Endothelial cell of umbilical vein (primary cell): ENCODE measurements around the gene RTL10. TPM values are rescaled to one million over a fixed set of nuclear protein-coding genes. Genes with fewer than 3 reads are reported as not detected.

Experiments used
- BruUV-seq: library from RNA; stranded (reverse); fragments of 400-500 nt; replicated peaks from 2 replicates; lab custom pipeline; 2021; lab: Mats Ljungman, UMichigan
- CTCF ChIA-PET: fragments of 300-600, 350-600 bp; sonication (Branson Sonifier 250); formaldehyde crosslinking; loops from one replicate; lab custom pipeline; 2021; ENCODE audit warnings: antibody characterized with exemption, inconsistent platforms; lab: Charles Lee
- POLR2A ChIA-PET: fragments of 300-600, 350-600 bp; sonication (Branson Sonifier 250); formaldehyde crosslinking; loops from one replicate; lab custom pipeline; 2021; ENCODE audit warnings: antibody characterized with exemption, inconsistent platforms; lab: Charles Lee
- DNase-seq: peaks from one replicate; pipeline ENCODE4 v3.0.0-alpha.2; 2011; ENCODE audit warnings: low read depth, low spot score
- FAIRE-seq: peaks from 2 replicates; lab custom pipeline; 2011; peaks lifted over from hg19 to GRCh38; lab: Jason Lieb, UNC
- H2AFZ ChIP-seq: 2 replicates; pipeline ENCODE4 v1.6.0; 2012; ENCODE audit warnings: low read depth, low read length, control low read depth, inconsistent platforms
- H3K27ac ChIP-seq: 2 replicates; pipeline ENCODE4 v1.5.1; 2011; ENCODE audit warnings: low read depth, mild to moderate bottlenecking, control low read depth, low read length, moderate library complexity; ENCODE audit not compliant: insufficient read depth
- H3K27me3 ChIP-seq, 2 experiments: 2 replicates each; pipeline versions ENCODE4 v1.6.0 to v1.6.1; 2011; ENCODE audit warnings: low read length in 2 of 2, mixed read lengths in 1 of 2; ENCODE audit not compliant: control insufficient read depth in 2 of 2, insufficient read depth in 2 of 2
- H3K36me3 ChIP-seq, 2 experiments: 2 replicates in 1 of 2; 3 replicates in 1 of 2; pipeline ENCODE4 v1.5.1; 2011; ENCODE audit warnings: low read length in 2 of 2, mild to moderate bottlenecking in 1 of 2, moderate library complexity in 1 of 2; ENCODE audit not compliant: control insufficient read depth in 2 of 2, insufficient read depth in 2 of 2; ENCODE audit errors: extremely low read depth in 1 of 2
- H3K4me1 ChIP-seq: 3 replicates; pipeline ENCODE4 v1.5.1; 2011; ENCODE audit warnings: mild to moderate bottlenecking, low read length; ENCODE audit not compliant: control insufficient read depth, insufficient read depth; ENCODE audit errors: extremely low read depth
- H3K4me2 ChIP-seq: 2 replicates; pipeline ENCODE4 v1.6.1; 2011; ENCODE audit warnings: low read length, control low read depth, mixed read lengths; ENCODE audit not compliant: insufficient read depth
- H3K4me3 ChIP-seq, 3 experiments: fragments of 200-600 bp in 1 of 3; sonication (generic), shearing (Covaris generic) in 1 of 3; replicated peaks in 1 of 3; 2 replicates each; pipeline ENCODE4 v1.5.1; 2011 to 2016; ENCODE audit warnings: control low read depth in 3 of 3, low read length in 3 of 3, mild to moderate bottlenecking in 2 of 3, inconsistent platforms in 1 of 3, low read depth in 1 of 3, moderate library complexity in 1 of 3; ENCODE audit not compliant: insufficient read depth in 1 of 3
- H3K79me2 ChIP-seq: 2 replicates; pipeline ENCODE4 v1.6.0; 2012; ENCODE audit warnings: low read length, inconsistent platforms; ENCODE audit not compliant: control insufficient read depth, insufficient read depth
- H3K9ac ChIP-seq: replicated peaks from 2 replicates; pipeline ENCODE3; 2011; ENCODE audit warnings: low read length, control low read depth; ENCODE audit not compliant: insufficient read depth; ENCODE audit errors: extremely low read depth
- H3K9me1 ChIP-seq: replicated peaks from 3 replicates; pipeline ENCODE4 v1.6.0; 2011; ENCODE audit warnings: mild to moderate bottlenecking, low read length; ENCODE audit not compliant: control insufficient read depth, insufficient read depth; ENCODE audit errors: extremely low read depth
- H3K9me3 ChIP-seq: replicated peaks from 2 replicates; pipeline ENCODE4 v1.5.1; 2012; ENCODE audit warnings: low read length, inconsistent platforms; ENCODE audit not compliant: control insufficient read depth, insufficient read depth
- H4K20me1 ChIP-seq: replicated peaks from 2 replicates; pipeline ENCODE3; 2011; ENCODE audit warnings: mild to moderate bottlenecking, low read length; ENCODE audit not compliant: control insufficient read depth, insufficient read depth; ENCODE audit errors: extremely low read depth
- EZH2 ChIP-seq: IDR thresholded peaks from 2 replicates; pipeline ENCODE4 v1.6.1; 2012; ENCODE audit warnings: borderline replicate concordance, low read depth, mild to moderate bottlenecking, moderate library complexity, low read length, inconsistent platforms; ENCODE audit not compliant: severe bottlenecking
- FOS ChIP-seq: IDR thresholded peaks from 2 replicates; pipeline ENCODE4 v1.6.1; 2011; ENCODE audit warnings: mild to moderate bottlenecking, low read length, moderate library complexity, borderline replicate concordance; ENCODE audit not compliant: insufficient read depth
- GATA2 ChIP-seq: IDR thresholded peaks from 2 replicates; pipeline ENCODE4 v1.7.0; 2011; ENCODE audit warnings: low read depth, mild to moderate bottlenecking, moderate library complexity, mixed read lengths, low read length; ENCODE audit not compliant: insufficient read length, insufficient read depth
- JUN ChIP-seq: IDR thresholded peaks from 2 replicates; pipeline ENCODE4 v1.6.1; 2011; ENCODE audit warnings: borderline replicate concordance, low read depth; ENCODE audit not compliant: insufficient read length, insufficient read depth
- MYC ChIP-seq: IDR thresholded peaks from one replicate; pipeline ENCODE4 v1.6.1; 2011; ENCODE audit warnings: mild to moderate bottlenecking, low read depth, low read length
- POLR2A ChIP-seq: IDR thresholded peaks from 2 replicates; pipeline ENCODE4 v1.6.1; 2012; ENCODE audit warnings: low read depth, mild to moderate bottlenecking, control low read depth, low read length
- POLR2AphosphoS5 ChIP-seq: IDR thresholded peaks from 2 replicates; pipeline ENCODE4 v1.6.1; 2012; ENCODE audit warnings: low read depth, mild to moderate bottlenecking, control low read depth, low read length, moderate library complexity; ENCODE audit not compliant: insufficient read depth
- dilution Hi-C: fragments of 300-500 bp; cut with MboI; formaldehyde crosslinking; loops from one replicate; pipeline ENCODE4 v1.15.0; 2019; ENCODE audit warnings: low sequenced_read_pairs; ENCODE audit not compliant: extremely low pct_ligation_motif_present
- intact Hi-C: fragments of 100-400 bp; cut with micrococcal nuclease; formaldehyde crosslinking; loops from one replicate; pipeline ENCODE4 v1.10.0; 2022
- polyA plus RNA-seq, 4 experiments: library from polyadenylated mRNA; depleted of rRNA in 3 of 4; stranded (reverse) in 3 of 4; unstranded in 1 of 4; fragments of >200 nt; gene quantifications; 2 replicates each; pipeline versions ENCODE4 v1.2.1 to v1.2.3, GENCODE V29; 2011 to 2012; ENCODE audit warnings: missing spikeins in 1 of 4
- total RNA-seq: library from RNA; stranded (reverse); gene quantifications from 2 replicates; pipeline ENCODE4 v1.2.3, GENCODE V29; 2021
- TF ChIP-seq, protein P1 (sequence below), 2 donors: IDR thresholded peaks; 1 replicate in 1 of 2; 2 replicates in 1 of 2; pipeline ENCODE4 v1.5.1; 2011; ENCODE audit warnings: low read length in 2 of 2, mild to moderate bottlenecking in 2 of 2, moderate library complexity in 2 of 2, control low read depth in 1 of 2, inconsistent platforms in 1 of 2, low read depth in 1 of 2; ENCODE audit not compliant: insufficient read depth in 1 of 2; ENCODE audit errors: extremely low read depth in 1 of 2
- TF ChIP-seq, protein P2 (sequence below): IDR thresholded peaks from 2 replicates; pipeline ENCODE4 v1.6.1; 2011; ENCODE audit not compliant: insufficient read depth, insufficient read length

Gene RTL10
- total and polyA plus RNA-seq, 2 donors (not counting 3 experiments of a cell fraction or from before 2014, with no cell fraction given), result 31.9 to 40.8 TPM

DNA sequence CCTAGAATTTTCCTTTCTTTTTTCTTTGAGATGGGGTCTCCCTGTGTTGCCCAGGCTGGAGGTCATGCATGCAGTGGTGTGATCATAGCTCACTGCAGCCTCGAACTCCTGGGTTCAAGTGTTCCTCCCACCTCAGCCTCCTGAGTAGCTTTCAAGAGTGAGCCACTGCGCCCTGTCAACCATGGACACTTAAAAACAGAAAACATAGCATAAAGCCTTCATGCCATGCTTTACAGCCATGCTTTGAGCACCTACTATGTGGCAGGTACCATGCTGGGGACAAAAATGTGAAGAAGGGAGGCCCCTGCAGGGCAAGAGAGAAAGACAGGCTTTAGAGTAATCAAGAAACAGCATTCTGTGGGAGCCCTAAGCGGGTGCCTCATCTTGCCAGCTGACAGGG is 13.7 kb upstream of the RTL10 start:
- BruUV-seq, result no TSS peak
- FAIRE-seq, result no peak
- H3K36me3 ChIP-seq, result no peaks in the 10 kb centered on the region
- no peaks in the 10 kb centered on the region for H3K9me3 ChIP-seq
- no peaks in the 10 kb centered on the region for H3K79me2 ChIP-seq
- no peak overlapping the region for H3K4me2 ChIP-seq
- no peaks in the 10 kb centered on the region for H3K4me1 ChIP-seq
- CTCF ChIA-PET, result interaction anchor here (2.3 kb wide), 1 partner anchor 138 kb away, joined by 12 read pairs; no protein-coding TSS in a partner anchor
- no peak overlapping the region for H3K9ac ChIP-seq
- TF ChIP-seq FOS (no peak), EZH2 (no peak), GATA2 (no peak), MYC (no peak), POLR2A (no peak), POLR2AphosphoS5 (no peak), JUN (no peak)
- TF ChIP-seq, protein P1, sequence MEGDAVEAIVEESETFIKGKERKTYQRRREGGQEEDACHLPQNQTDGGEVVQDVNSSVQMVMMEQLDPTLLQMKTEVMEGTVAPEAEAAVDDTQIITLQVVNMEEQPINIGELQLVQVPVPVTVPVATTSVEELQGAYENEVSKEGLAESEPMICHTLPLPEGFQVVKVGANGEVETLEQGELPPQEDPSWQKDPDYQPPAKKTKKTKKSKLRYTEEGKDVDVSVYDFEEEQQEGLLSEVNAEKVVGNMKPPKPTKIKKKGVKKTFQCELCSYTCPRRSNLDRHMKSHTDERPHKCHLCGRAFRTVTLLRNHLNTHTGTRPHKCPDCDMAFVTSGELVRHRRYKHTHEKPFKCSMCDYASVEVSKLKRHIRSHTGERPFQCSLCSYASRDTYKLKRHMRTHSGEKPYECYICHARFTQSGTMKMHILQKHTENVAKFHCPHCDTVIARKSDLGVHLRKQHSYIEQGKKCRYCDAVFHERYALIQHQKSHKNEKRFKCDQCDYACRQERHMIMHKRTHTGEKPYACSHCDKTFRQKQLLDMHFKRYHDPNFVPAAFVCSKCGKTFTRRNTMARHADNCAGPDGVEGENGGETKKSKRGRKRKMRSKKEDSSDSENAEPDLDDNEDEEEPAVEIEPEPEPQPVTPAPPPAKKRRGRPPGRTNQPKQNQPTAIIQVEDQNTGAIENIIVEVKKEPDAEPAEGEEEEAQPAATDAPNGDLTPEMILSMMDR (IDR thresholded peaks at IDR 0.05; ENCODE audit: extremely low read depth in 1 of 2, insufficient read depth in 1 of 2, low read depth in 1 of 2, low read length in 2 of 2), result no peak
- TF ChIP-seq, protein P2, sequence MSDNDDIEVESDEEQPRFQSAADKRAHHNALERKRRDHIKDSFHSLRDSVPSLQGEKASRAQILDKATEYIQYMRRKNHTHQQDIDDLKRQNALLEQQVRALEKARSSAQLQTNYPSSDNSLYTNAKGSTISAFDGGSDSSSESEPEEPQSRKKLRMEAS, result no peak
- intact Hi-C loops, result no loop called here
- no peaks in the 10 kb centered on the region for H3K9me1 ChIP-seq
- H3K4me3 ChIP-seq, result no peak overlapping the region
- no peak for DNase-seq
- no peaks in the 10 kb centered on the region for H4K20me1 ChIP-seq
- no peak overlapping the region for H3K27ac ChIP-seq
- dilution Hi-C loops, result no loop called here
- no peaks in the 10 kb centered on the region for H3K27me3 ChIP-seq
- H2AFZ ChIP-seq, result no peak overlapping the region
- POLR2A ChIA-PET, result no interaction called here
